Muscle of leg (tissue), 11 donors: ENCODE measurements around the gene ACP4. TPM values are rescaled to one million over a fixed set of nuclear protein-coding genes. Genes with fewer than 3 reads are reported as not detected.

Experiments
- DNase-seq: peaks from one replicate; pipeline ENCODE4 v3.0.0; 2013
- H3K27ac ChIP-seq: one replicate; pipeline ENCODE4 v1.5.1; 2013; ENCODE audit warnings: mild to moderate bottlenecking, low read length, control low read depth
- H3K27me3 ChIP-seq: one replicate; pipeline ENCODE4 v1.6.1; 2013; ENCODE audit warnings: low read length; ENCODE audit not compliant: control insufficient read depth, insufficient read depth
- H3K36me3 ChIP-seq: one replicate; pipeline ENCODE4 v1.6.1; 2013; ENCODE audit warnings: low read length; ENCODE audit not compliant: control insufficient read depth, insufficient read depth
- H3K4me1 ChIP-seq: one replicate; pipeline ENCODE4 v1.6.1; 2013; ENCODE audit warnings: low read length; ENCODE audit not compliant: control insufficient read depth, insufficient read depth
- H3K4me3 ChIP-seq: one replicate; pipeline ENCODE4 v1.5.1; 2013; ENCODE audit warnings: low read length, control low read depth
- H3K9me3 ChIP-seq: replicated peaks from 2 replicates; pipeline ENCODE4 v1.6.1; 2013; ENCODE audit warnings: low read depth, low read length; ENCODE audit not compliant: control insufficient read depth
- WGBS: methylation state at CpG from one replicate; pipeline ENCODE4 v1.1.5; 2013; ENCODE audit warnings: missing lambda C conversion rate; ENCODE audit not compliant: insufficient coverage; 5-methylcytosine and 5-hydroxymethylcytosine counted together
- polyA plus RNA-seq, 8 donors: library from polyadenylated mRNA; unstranded; fragments of 120-200 nt; gene quantifications; one replicate each; pipeline versions ENCODE4 v1.2.1 to v1.2.3, GENCODE V29; 2013; ENCODE audit warnings: inconsistent platforms in 1 of 8, low replicate concordance in 1 of 8; ENCODE audit not compliant: insufficient read length in 8 of 8, insufficient read depth in 1 of 8
- total RNA-seq: library from RNA; stranded (reverse); fragments of 120-200 nt; gene quantifications from one replicate; pipeline ENCODE4 v1.2.4, GENCODE V29; 2013

The ACP4 gene
- total and polyA plus RNA-seq, 9 donors, result 0.15 to 0.16 (median 0.15) TPM; not detected in 6

DNA sequence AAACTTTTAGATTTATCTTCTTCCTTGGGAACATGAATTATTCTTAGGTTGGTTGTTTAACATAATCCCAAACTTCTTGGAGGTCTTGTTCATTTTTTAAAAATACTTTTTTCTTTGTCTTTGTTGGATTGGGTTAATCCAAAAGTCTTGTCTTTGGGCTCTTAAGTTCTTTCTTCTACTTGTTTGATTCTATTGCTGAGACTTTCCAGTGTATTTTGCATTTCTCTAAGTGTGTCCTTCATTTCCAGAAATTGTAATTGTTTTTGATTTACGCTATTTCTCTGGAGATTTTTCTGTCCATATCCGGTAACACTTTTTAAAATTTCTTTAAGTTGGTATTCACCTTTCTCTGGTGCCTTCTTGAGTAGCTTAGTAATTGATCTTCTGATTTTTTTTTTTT lies 53.0 kb downstream of the ACP4 start:
- WGBS, result no CpG with 5 or more reads among the region's 2 CpGs

DNA sequence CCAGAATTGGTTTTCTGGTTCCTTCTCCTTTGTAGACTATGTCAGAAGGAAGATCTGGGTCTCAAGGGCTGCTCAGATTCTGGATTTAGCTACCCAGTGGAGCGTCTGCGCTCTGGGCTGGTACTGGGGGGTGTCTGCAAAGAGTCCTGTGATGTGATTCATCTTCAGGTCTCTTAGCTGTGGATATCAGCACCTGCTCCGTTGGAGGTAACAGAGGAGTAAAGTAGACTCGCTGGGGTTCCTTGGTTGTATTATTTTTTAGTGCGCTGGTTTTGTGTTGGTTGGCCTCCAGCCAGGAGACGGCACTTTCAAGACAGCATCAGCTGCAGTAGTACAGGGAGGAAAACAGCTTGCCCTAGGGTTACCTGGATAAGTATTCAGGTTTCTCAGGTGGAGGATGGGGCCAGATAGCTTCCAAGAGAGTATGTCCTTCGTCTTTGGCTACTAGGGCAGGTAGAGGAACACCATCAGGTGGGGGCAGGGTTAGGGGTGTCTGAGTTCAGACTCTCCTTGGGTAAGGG lies 53.5 kb downstream of the ACP4 start:
- Histone ChIP-seq H3K36me3 (no peaks in the 10 kb centered on the region), H3K9me3 (peaks cover 3% of the 10 kb centered on the region), H3K27ac (no peak overlapping the region), H3K4me1 (no peaks in the 10 kb centered on the region), H3K4me3 (no peak overlapping the region), H3K27me3 (no peaks in the 10 kb centered on the region)
- no peak for DNase-seq
- WGBS, result 67% methylated on average over 7 of the region's 7 CpGs

More for the DNA sequence above, 53.0 kb downstream of the ACP4 start:
- DNase-seq, result no peak
- Histone ChIP-seq H3K27ac (no peak overlapping the region), H3K4me1 (no peaks in the 10 kb centered on the region), H3K9me3 (peaks cover 3% of the 10 kb centered on the region), H3K4me3 (no peak overlapping the region), H3K36me3 (no peaks in the 10 kb centered on the region), H3K27me3 (no peaks in the 10 kb centered on the region)

DNA sequence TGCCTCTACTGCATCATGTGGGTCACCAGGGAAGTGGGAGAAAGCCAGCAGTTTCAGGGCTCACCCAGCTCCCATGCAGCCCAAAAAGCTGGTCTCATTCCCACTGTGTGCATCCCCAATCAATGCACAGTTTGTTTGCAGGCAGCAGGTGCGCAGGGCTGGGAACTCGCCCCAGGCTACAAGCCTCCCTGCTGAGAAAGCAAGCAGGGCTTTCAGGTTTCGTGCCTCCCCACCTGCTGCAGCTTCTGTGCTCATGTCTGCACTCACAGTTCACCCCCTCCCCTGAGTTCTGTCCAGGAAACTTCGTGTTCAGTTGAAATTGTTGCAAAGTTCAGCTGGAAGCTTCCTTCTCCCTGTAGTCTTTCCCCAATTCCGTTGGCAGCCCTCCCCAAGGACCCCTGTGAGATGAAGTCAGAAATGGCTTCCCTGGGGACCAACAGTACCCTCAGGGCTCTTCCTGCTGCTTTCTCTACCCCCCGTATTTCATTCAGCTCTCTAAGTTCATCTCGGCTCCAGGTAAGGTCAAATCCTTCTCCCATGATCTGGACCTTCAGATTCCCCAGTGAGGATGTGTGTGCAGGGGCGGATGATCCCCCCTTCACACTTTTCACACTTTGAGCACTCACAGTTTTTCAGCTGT lies 54.2 kb downstream of the ACP4 start:
- no peak for DNase-seq
- Histone ChIP-seq H3K27ac (no peak overlapping the region), H3K9me3 (peaks cover 3% of the 10 kb centered on the region), H3K4me3 (no peak overlapping the region), H3K36me3 (no peaks in the 10 kb centered on the region), H3K27me3 (no peaks in the 10 kb centered on the region), H3K4me1 (no peaks in the 10 kb centered on the region)
- WGBS, result 39% methylated on average over 5 of the region's 8 CpGs

Other genes with a start within 250 kb of the ACP4 start
- 5.7 TPM for gene LRRC4B, start 222.0 kb upstream of the ACP4 start, total RNA-seq
- gene LRRC4B, start 222.0 kb upstream of the ACP4 start, polyA plus RNA-seq, result 10 to 100 TPM in 6 of 8 donors, 1 to 10 TPM in 2; 7.3 to 16.1 (median 12.8) TPM
- 0.09 TPM for gene SYT3, start 150.5 kb upstream of the ACP4 start, total RNA-seq
- gene SYT3, start 150.5 kb upstream of the ACP4 start, polyA plus RNA-seq, result under 1 TPM in 2 of 8 donors, not detected in 6; 0.12 to 0.14 TPM
- 4.2 TPM for gene C19orf81, start 141.0 kb upstream of the ACP4 start, total RNA-seq
- gene C19orf81, start 141.0 kb upstream of the ACP4 start, polyA plus RNA-seq, result 1 to 10 TPM in 7 of 8 donors, under 1 TPM in 1; 0.70 to 3.8 (median 1.3) TPM
- 12.1 TPM for gene SHANK1, start 70.6 kb upstream of the ACP4 start, total RNA-seq
- 10 to 100 TPM; 14.4 to 37.4 (median 23.3) TPM for gene SHANK1, start 70.6 kb upstream of the ACP4 start, polyA plus RNA-seq
- gene CLEC11A, start 67.1 kb upstream of the ACP4 start, total RNA-seq, result 35.2 TPM
- 10 to 100 TPM; 18.8 to 40.3 (median 36.6) TPM for gene CLEC11A, start 67.1 kb upstream of the ACP4 start, polyA plus RNA-seq
- not detected for gene GPR32, start 20.0 kb upstream of the ACP4 start, total RNA-seq
- not detected for gene GPR32, start 20.0 kb upstream of the ACP4 start, polyA plus RNA-seq
- not detected for gene KLK1, start 33.4 kb downstream of the ACP4 start, total RNA-seq
- gene KLK1, start 33.4 kb downstream of the ACP4 start, polyA plus RNA-seq, result under 1 TPM; 0.15 to 0.54 (median 0.28) TPM
- gene KLK15, start 43.2 kb downstream of the ACP4 start, total RNA-seq, result not detected
- under 1 TPM in 1 of 8 donors, not detected in 7; 0.17 TPM for gene KLK15, start 43.2 kb downstream of the ACP4 start, polyA plus RNA-seq
- not detected for gene KLK3, start 64.5 kb downstream of the ACP4 start, total RNA-seq
- gene KLK3, start 64.5 kb downstream of the ACP4 start, polyA plus RNA-seq, result not detected
- gene KLK2, start 83.0 kb downstream of the ACP4 start, total RNA-seq, result not detected
- under 1 TPM in 1 of 8 donors, not detected in 7; 0.30 TPM for gene KLK2, start 83.0 kb downstream of the ACP4 start, polyA plus RNA-seq
- gene KLK4, start 121.0 kb downstream of the ACP4 start, total RNA-seq, result not detected
- not detected for gene KLK4, start 121.0 kb downstream of the ACP4 start, polyA plus RNA-seq
- gene KLK5, start 162.6 kb downstream of the ACP4 start, total RNA-seq, result not detected
- under 1 TPM in 1 of 8 donors, not detected in 7; 0.34 TPM for gene KLK5, start 162.6 kb downstream of the ACP4 start, polyA plus RNA-seq
- 0.09 TPM for gene KLK6, start 179.2 kb downstream of the ACP4 start, total RNA-seq
- under 1 TPM in 5 of 8 donors, not detected in 3; 0.12 to 0.62 (median 0.23) TPM for gene KLK6, start 179.2 kb downstream of the ACP4 start, polyA plus RNA-seq
- gene KLK7, start 193.5 kb downstream of the ACP4 start, total RNA-seq, result not detected
- gene KLK7, start 193.5 kb downstream of the ACP4 start, polyA plus RNA-seq, result under 1 TPM in 4 of 8 donors, not detected in 4; 0.05 to 0.30 (median 0.17) TPM
- not detected for gene KLK8, start 211.2 kb downstream of the ACP4 start, total RNA-seq
- gene KLK8, start 211.2 kb downstream of the ACP4 start, polyA plus RNA-seq, result 1 to 10 TPM in 1 of 8 donors, not detected in 7; 1.0 TPM
- not detected for gene KLK10, start 229.3 kb downstream of the ACP4 start, total RNA-seq
- gene KLK10, start 229.3 kb downstream of the ACP4 start, polyA plus RNA-seq, result under 1 TPM in 7 of 8 donors, not detected in 1; 0.06 to 0.57 (median 0.15) TPM
- not detected for gene KLK11, start 236.2 kb downstream of the ACP4 start, total RNA-seq
- 1 to 10 TPM in 1 of 8 donors, under 1 TPM in 2, not detected in 5; 0.34 to 2.1 (median 0.45) TPM for gene KLK11, start 236.2 kb downstream of the ACP4 start, polyA plus RNA-seq
- not detected for gene KLK12, start 244.6 kb downstream of the ACP4 start, total RNA-seq
- not detected for gene KLK12, start 244.6 kb downstream of the ACP4 start, polyA plus RNA-seq